HG03159 (cell line): ENCODE measurements around the gene RAPGEF1.

Source experiments
- ATAC-seq: cut with Tn5 transposase; IDR thresholded peaks from one replicate; pipeline ENCODE4 v1.9.1; 2021; ENCODE audit warnings: mild to moderate bottlenecking, moderate library complexity; ENCODE audit not compliant: unreplicated experiment

Gene RAPGEF1

DNA sequence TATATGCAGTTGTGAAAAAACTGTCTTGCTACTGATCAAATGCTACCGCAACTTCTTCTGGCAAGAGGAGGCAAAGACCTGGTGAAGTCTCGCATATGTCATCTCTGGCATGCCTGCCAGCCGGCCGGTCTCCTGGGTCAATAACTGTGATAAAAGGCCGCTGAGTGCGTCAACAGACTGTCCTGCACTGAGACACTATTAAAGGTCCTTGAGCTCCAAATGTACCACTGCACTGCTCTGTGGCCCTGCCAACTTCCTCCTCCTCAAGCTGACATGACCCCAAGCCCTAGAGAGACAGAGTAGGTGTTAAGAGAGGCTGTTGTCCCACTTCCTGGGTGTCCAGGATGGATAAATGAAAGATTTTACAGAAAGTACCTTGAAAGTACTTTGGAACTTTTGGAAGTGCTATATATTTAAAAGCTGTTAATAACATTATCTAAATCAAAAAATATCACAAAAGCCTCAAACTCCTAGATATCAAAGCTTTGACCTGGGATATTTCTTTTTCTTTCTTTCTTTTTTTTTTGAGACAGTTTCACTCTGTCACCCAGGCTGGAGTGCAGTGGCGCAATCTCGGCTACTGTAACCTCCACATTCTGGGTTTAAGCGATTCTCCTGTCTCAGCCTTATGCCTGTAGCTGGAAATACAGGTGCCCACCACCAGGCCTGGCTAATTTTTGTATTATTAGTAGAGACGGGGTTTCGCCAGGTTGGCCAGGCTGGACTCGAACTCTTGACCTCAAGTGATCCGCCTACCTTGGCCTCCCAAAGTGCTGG is 31.5 kb downstream of the RAPGEF1 start:
- ATAC-seq = no peak

DNA sequence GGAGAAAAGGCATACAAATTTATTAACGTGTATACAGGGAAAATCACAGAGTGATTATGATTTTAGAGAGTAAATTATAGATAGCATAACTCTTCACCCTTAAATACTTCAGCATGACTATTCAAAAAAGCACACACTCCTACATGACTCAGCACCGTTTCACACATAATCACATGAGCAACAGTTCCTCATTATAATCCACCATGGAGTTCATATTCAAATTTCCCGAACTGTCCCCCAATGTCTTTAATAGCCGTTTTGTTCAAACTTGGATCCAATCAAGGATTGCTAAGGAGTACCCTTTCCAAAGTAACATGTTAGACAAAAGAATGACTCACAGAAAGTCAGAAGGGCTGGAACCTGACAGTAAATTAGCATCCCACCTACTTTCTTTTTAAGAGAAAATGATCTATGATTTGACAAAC is 32.1 kb downstream of the RAPGEF1 start:
- ATAC-seq = no peak

DNA sequence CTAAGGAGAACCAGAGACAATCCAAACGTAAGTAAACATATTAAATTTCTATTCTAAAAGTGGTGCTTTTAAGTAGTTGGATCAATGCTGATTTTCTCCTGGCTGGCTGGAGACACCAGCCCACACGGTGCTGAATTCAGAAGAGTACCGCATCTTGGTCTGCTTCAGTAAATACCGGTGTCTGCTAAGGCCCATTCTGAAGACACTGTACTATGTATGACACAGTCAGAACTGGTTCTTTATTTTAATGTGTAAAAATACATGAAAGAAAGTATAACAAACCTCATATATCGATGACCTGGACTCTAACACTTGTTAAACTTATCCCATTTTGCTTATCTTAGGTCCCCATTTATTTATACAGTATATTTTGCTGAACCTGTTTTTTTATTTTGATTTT is 32.8 kb downstream of the RAPGEF1 start:
- no peak for ATAC-seq

DNA sequence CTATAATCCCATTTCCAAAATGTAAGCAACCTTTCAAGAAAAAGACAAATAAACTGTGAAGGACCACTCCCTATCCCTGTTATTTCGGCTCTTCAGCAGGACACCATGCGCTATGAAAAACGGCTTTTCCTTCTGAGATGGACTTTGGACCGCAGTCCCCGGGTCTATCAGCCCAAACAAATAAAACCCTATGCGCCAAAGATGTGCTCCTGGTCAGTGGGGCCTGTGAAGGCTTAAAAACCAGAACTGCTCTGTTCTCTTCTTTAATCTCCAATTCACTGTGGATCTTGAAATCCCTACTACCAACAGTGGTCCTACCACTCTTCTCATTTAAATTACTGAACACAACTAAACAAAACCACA is 33.3 kb downstream of the RAPGEF1 start:
- ATAC-seq = no peak

DNA sequence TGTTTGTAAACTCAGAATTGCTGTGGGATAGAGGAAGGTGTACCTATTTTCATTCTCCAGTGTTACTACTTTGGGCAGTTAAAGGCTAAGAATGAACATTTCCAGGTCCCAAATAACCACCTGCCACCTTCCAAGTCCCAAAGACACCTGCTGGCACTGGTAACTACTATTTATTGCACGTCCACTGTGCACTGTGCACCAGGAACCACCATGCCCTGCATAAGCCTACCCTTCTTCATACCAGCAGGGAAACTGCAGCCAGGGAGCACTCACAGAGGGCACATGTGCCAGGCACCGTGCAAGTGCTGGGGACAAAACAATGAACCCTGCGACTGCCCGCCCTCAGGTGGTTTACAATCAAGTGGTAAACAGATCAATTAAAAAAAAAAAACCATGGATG is 34.9 kb downstream of the RAPGEF1 start:
- no peak for ATAC-seq

DNA sequence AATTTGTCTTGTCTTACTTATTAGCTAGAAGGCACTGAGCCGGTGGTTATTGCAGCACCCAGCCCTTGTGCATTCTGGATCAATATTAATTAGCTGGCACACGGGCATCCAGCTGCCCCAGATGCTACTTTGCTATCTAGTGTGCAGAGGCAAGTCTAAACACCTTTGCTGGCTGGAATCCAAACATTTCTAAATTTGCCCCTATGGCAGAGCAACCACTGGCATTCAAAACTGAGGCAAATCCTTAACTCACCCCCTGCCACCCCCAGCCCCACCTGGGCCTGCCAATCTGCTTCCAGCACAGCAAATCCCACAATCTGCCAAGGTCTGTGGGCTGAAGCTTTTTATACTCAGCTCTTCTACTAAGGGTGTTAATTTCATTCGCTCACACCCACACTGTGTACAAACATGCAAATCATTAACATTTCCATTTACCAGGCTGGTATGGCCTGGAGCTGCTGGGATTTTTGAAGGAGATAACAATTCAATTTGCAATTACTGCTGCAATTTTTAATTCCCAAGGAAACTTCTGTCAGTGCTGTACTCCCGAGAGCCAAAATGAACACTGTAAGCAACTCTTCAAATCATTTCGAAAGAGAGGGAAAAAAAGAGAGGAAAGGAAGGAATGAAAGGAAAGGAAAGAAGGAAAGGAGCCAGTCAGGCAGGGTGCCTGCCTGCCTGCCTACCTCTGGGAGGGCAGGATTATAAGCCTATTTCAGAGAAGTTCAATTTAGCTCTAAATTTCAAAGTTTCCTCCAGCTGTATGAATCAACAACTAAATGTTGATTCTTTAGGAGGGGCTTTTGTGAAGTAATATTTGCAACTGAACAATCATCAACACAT is 35.5 kb downstream of the RAPGEF1 start:
- ATAC-seq = no peak

DNA sequence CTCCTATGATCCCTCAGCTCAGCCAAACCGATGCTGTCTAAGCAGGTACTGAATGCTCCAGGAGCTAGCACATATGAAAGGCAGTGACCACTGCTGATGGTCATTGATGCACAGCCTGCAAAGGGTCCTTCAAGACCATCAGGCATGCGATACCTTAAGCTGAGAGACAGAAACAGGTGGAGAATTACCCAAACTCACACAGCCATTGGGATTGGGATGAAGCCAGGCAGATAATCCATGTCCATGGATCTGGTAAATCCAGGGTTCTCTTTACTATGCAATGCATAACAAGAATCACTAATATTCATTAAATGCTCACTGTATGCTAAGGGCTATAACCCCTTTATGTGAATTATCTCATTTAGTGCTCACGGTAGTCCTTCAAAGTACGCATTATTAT is 36.2 kb downstream of the RAPGEF1 start:
- ATAC-seq = no peak

DNA sequence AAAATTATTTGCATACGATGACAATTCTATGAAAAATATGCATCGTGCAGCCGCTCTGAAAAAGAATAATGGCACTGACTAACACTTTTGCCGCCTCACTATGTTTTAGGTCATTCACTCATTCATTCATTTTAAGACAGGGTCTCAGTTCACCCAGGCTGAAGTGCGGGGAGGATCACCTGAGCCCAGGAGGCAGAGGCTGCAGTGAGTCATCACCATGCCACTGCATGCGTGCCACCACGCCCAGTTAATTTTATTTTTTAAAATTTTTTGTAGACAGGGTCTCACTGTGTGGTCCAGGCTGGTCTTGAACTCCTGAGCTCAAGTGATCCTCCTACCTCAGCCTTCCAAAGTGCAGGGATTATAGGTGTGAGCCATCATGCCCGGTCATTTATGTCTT is 37.0 kb downstream of the RAPGEF1 start:
- no peak for ATAC-seq

DNA sequence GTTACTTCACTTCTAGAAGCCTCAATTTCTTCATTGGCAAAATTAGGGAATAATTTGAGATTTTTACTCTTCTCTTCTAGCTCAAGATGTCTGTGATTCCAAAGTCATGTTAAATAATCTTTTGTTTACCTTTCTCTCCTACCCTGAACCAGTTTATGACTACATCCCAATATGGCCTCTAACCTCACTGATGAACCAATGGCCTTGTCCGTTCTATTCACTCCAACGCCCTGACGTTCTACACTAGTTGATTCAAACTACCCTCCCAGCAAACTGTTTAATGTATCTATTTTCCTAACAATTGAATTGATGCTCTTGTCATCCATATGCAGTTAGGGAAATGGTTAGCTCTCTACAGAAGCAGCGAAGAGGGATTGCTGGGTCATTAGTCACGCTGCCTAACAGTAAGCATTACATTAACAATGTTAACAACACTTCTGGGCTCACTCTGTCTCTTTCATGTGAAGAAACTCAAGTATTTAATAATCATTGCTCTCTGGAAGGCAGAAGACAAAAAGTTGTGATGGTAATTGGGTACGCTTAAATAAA is 38.0 kb downstream of the RAPGEF1 start:
- ATAC-seq = no peak

DNA sequence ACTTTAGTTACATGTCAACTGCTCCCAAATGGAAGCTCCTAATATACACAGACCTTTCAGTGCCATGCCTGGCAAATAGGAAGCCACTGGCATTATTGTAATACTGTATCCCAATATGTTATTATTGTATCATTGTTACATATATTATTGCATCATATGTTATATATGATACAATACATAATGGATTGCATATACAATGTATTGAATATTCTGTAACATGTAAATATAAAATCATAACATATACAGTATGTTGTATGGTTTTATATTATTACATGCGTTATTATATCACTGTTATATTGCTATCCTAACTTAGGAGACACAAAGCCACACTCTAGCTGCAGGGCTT is 38.5 kb downstream of the RAPGEF1 start:
- ATAC-seq = no peak

DNA sequence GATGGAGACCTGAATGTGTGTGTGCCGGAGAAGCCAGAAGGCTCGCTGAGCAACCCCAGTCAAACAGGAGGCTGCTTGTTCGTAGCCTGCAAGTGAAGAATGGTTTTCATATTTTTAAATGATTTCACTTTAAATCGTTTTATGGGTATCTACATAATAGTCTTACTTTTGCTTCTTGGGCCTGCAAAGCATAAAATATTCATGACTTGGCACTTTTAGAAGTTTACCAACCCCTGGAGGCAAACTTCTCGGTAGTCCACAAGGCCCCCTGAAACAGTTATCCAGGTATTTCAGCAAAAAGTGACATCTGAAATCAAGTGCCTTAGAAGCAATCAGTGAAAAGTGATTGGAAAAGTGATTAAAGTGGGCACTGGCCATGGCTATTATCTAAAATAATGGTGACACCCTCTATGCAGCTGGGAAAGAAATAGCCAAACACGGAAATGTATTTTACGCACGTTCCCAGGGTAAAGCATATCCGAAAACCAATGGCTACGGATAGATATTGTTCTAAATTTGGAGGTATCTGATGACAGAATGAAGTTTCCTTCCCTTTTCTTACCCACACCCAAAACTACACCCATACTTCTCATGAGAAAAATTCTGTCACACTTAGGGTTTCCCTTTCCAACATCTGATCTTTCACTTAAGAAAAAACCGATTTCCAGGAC is 39.0 kb downstream of the RAPGEF1 start:
- ATAC-seq = no peak

DNA sequence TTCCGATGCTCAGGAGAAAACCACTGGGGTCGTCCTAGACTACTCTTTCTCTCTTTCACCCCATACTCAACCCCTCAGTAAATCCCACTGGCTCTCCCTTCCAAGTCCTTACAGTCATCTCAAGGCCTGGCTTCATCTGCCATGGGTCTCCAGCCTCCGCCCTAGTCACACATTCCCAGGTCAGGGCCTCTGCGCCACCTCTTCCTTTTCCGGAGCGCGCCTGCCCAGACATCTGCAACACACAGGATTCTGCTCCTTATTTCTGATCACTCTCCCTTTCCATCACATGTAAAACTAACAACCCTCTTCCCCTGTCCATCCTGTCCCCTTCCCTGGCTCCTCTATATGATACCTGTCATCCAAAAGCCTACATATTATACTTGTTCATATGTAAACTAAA is 39.8 kb downstream of the RAPGEF1 start:
- no peak for ATAC-seq

DNA sequence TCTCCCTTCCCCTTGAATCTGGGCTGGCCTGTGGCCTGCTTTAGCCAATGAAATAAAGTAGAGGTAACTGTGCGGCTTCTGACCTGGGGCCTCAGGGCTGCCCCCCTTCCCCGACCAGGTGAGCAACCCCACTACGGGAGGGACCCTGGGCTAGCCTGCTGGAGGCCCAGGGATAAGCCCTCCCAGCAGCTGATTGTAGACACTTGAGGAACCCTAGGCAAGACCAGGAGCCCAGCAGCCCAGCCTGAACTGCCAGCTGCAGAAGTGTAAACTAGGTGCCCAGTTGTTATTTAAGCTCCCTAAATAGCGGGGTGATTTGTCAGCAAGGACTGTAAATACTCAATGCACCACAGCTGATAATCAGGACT is 41.3 kb downstream of the RAPGEF1 start:
- no peak for ATAC-seq

DNA sequence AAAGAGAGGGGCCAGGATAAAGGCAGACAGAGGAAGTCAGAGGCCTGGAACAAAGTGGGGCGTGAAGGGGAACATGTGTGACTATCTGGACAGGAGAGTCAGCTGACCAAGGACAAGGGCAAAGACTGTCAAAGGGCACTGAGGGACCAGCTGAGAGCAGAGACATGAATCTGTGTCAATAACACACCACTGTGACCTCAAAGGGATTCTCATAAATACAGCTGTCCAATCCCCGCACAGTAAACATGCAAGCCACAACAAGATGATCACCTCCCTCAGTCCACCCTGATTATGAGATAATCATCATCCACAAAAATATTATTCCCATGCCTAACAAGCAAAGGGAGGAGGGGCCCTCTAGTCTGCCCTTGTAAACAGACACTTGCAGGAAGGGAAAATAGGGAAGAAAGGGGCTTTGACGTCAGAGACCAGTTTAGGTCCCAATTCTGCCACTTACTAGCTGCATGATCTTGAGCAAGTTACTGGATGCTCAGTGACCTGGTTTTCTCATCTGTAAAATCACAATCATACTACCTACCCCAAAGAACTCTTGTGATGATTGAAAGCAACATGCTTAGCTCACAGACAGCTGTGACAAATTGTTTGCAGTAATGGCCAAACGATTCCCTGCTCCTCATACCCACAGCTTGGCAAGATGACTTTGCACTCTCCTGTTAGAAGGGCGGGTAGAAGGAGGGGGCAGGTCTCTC is 41.8 kb downstream of the RAPGEF1 start:
- ATAC-seq = no peak

DNA sequence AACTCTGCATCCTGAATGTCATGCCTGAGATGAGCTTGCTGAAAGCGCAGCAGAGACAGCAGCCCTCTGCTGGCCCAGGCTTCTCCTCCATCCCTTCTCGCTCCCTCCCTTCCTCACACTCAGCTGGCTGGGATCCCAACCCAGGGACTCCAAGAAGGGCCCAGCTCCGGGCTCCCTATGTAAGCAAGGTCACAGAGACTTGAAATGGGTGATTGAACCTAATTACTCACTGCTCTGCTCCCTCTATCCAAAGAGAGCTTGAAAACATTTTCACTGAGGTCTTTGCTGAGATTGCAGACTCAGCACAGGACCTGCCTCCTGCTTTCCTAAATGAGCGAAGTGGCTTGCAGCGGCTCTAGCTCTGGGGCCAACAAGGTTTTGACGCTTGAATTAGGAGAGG is 42.8 kb downstream of the RAPGEF1 start:
- no peak for ATAC-seq

DNA sequence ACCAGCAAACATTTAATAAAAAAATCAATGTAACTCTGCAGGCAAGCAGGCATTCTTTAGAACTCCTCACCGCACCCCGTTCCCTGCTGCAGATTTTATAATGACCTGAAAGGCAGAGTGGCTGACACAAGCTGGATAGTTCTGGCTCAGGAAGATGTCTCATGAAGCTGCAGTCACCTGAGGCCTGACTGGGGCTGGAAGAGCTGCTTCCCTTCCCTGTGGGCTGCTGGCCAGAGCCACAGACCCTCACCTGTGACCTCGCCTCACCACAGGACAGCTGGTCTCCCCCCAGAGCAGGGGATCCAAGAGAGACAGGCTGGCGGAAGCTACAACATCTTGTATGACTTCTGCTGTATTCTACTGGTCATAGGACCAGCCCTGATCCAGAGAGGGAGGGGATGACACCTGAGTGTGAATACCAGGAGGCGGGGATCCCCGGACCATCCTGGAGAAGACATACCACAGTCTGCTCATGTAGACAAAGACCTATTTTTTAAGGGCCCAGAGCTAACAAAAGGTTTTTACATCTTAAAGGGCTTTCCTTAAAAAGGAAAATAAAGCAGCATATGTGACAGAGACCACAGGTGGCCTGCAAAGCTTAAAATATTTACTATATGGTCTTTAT is 43.9 kb downstream of the RAPGEF1 start:
- ATAC-seq = no peak

DNA sequence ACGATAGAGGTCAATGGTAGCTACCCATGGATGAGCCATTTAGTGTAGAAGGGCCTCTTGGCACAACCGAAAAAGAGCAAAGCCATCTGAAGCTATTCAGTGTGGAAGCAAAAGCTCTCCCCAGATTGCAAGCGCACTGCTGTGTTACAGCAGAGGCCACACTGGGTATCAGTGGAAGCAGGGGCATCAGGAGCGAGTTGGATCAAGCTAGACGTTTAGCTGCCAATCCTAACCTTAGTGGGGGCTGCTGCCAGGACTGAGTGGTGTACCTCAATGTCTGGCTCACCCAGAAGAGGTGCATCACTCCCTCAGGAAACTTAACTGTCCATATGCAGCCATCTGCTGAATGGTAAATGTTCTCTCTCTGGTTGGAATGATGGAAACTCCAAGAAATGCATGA is 44.5 kb downstream of the RAPGEF1 start:
- no peak for ATAC-seq

DNA sequence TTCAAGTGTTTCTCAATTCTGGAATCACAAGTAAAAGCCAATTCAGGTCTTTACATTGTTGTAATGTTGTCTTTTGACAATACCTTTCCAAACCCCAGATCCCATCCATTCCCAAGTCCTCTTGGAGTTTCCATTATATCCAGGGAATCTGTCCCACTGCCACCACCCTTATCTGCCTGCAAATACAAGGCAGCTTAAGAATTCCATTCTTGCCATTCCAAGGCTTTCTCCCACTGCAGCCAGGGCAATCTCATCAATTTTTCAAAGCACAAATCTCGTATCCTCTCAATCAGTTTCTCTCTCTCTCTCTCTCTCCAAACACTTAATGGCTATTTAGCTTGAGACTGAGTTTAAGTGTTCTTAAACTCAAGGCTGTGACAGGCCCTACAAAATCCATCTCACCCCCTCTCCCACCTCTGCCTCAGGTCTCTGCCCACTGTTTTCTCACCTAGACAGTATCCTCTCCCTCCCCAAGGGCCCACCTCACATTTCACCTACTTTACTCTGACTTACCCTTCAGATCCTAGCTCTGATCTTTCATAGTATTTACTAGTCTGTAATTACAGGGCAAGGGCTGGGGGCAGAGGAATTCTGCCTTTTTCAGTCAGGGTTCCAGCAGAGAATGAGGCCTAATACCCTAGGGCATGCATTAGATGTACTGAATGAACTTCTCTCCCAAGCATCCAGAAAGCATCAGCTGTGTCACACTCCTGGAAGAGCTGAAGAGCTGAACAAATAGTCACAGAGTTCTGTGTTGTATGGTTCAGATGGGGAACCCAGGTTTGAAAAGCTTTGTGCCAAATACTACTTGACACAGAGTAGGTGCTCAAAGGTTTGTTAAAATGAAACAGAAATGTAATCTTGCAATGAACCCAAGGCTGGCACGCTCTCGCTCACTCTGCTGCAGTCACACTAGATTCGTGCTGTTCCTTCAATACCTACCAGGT is 46.0 kb downstream of the RAPGEF1 start:
- ATAC-seq = no peak
